GM23248 (cell line): Measurements from ENCODE around the gene HDAC9. TPM values are rescaled to one million over a fixed set of nuclear protein-coding genes. Genes with fewer than 3 reads are reported as not detected.

Source experiments
- DNase-seq: peaks from one replicate; pipeline ENCODE4 v3.0.0-alpha.2; 2015
- H2AFZ ChIP-seq: fragments of 200-600 bp; sonication (generic); 2 replicates; pipeline ENCODE4 v1.6.1; 2016; ENCODE audit warnings: antibody characterized with exemption
- H3F3A ChIP-seq: fragments of 200-600 bp; sonication (generic); 2 replicates; pipeline ENCODE4 v1.6.1; 2016; ENCODE audit warnings: mild to moderate bottlenecking, antibody characterized with exemption, mixed run types; ENCODE audit not compliant: insufficient read depth
- H3K27ac ChIP-seq: fragments of 200-600 bp; sonication (generic); 2 replicates; pipeline ENCODE4 v1.5.1; 2016; ENCODE audit warnings: mild to moderate bottlenecking
- H3K27me3 ChIP-seq: fragments of 200-600 bp; sonication (generic); replicated peaks from 2 replicates; pipeline ENCODE4 v1.6.1; 2016; ENCODE audit warnings: mild to moderate bottlenecking; ENCODE audit not compliant: insufficient read depth
- H3K36me3 ChIP-seq: fragments of 200-600 bp; sonication (generic); 2 replicates; pipeline ENCODE4 v1.6.1; 2016; ENCODE audit warnings: low read depth, mild to moderate bottlenecking
- H3K4me1 ChIP-seq: fragments of 200-600 bp; sonication (generic); 2 replicates; pipeline ENCODE4 v1.6.1; 2016; ENCODE audit warnings: mild to moderate bottlenecking; ENCODE audit not compliant: insufficient read depth
- H3K4me2 ChIP-seq: fragments of 200-600 bp; sonication (generic); one replicate; pipeline ENCODE4 v1.6.1; 2016; ENCODE audit warnings: mild to moderate bottlenecking; ENCODE audit not compliant: unreplicated experiment
- H3K4me3 ChIP-seq: fragments of 200-600 bp; sonication (generic); 2 replicates; pipeline ENCODE4 v1.5.1; 2016; ENCODE audit warnings: mild to moderate bottlenecking
- H3K79me2 ChIP-seq: fragments of 200-600 bp; sonication (generic); 2 replicates; pipeline ENCODE4 v1.6.1; 2016; ENCODE audit warnings: mild to moderate bottlenecking; ENCODE audit not compliant: insufficient read depth
- H3K9ac ChIP-seq: fragments of 200-600 bp; sonication (generic); 2 replicates; pipeline ENCODE4 v1.6.1; 2016; ENCODE audit warnings: mild to moderate bottlenecking
- H3K9me2 ChIP-seq: fragments of 200-600 bp; sonication (generic); 2 replicates; pipeline ENCODE4 v1.6.1; 2016; ENCODE audit warnings: mixed run types, mild to moderate bottlenecking, moderate library complexity; ENCODE audit not compliant: insufficient read depth
- H3K9me3 ChIP-seq: fragments of 200-600 bp; sonication (generic); one replicate; pipeline ENCODE4 v1.6.1; 2017; ENCODE audit warnings: low read depth
- H4K20me1 ChIP-seq: fragments of 200-600 bp; sonication (generic); 2 replicates; pipeline ENCODE4 v1.6.0; 2016; ENCODE audit not compliant: insufficient read depth
- EZH2 ChIP-seq: fragments of 200-600 bp; sonication (generic); IDR thresholded peaks from 2 replicates; pipeline ENCODE4 v1.6.1; 2018; ENCODE audit warnings: antibody characterized with exemption, mild to moderate bottlenecking; ENCODE audit not compliant: insufficient read depth, poor library complexity, severe bottlenecking
- EZH2phosphoT487 ChIP-seq: fragments of 200-600 bp; sonication (generic); IDR thresholded peaks from 2 replicates; pipeline ENCODE4 v1.6.1; 2018; ENCODE audit warnings: antibody characterized with exemption, moderate library complexity, mild to moderate bottlenecking, low read depth; ENCODE audit not compliant: insufficient read depth
- WGBS, 2 experiments: methylation state at CpG; one replicate each; pipeline ENCODE4 v1.1.6; 2015 to 2017; ENCODE audit warnings: low lambda C conversion rate in 2 of 2, low coverage in 1 of 2; ENCODE audit errors: missing lambda C conversion rate in 2 of 2; 5-methylcytosine and 5-hydroxymethylcytosine counted together
- in situ Hi-C: fragments of 300-500 bp; cut with MboI; formaldehyde crosslinking; loops from 2 replicates; pipeline ENCODE4 v1.15.0; 2020
- polyA plus RNA-seq: library from polyadenylated mRNA; unstranded; fragments of >200 nt; fragmentation: Nextera tagmentation; extraction: Ambion mirVana; gene quantifications from 2 replicates; pipeline ENCODE4 v1.2.1, GENCODE V29; 2016
- total RNA-seq: library from RNA; depleted of rRNA; stranded (reverse); fragments of >200 nt; shearing (Covaris generic); gene quantifications from 2 replicates; pipeline ENCODE4 v1.2.3, GENCODE V29; 2014

HDAC9 gene
- total and polyA plus RNA-seq, 2 experiments from 2014 or later = 1.6 to 2.1 TPM

DNA sequence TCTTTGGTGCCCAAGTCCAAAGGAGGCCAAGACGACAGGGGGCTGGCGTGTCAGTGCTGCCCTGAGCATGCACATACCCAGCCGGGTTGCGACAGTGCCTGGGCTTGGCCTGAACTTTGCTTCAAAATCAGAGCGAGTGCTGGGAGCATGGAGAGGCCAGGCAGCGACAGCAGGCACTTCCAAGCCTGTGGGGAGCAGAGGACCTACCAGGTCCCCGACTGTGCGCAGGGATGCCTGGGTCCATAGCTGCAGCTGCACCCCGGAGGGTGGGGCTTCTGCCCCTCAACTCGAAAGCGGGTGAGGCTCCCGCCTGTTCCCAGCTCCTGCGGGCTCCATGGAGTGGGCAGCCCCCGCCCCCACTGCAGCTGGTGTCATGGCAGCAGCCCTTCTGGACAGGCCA, 79.1 kb downstream of the HDAC9 start:
- H3K4me1 ChIP-seq = no peaks in the 10 kb centered on the region

DNA sequence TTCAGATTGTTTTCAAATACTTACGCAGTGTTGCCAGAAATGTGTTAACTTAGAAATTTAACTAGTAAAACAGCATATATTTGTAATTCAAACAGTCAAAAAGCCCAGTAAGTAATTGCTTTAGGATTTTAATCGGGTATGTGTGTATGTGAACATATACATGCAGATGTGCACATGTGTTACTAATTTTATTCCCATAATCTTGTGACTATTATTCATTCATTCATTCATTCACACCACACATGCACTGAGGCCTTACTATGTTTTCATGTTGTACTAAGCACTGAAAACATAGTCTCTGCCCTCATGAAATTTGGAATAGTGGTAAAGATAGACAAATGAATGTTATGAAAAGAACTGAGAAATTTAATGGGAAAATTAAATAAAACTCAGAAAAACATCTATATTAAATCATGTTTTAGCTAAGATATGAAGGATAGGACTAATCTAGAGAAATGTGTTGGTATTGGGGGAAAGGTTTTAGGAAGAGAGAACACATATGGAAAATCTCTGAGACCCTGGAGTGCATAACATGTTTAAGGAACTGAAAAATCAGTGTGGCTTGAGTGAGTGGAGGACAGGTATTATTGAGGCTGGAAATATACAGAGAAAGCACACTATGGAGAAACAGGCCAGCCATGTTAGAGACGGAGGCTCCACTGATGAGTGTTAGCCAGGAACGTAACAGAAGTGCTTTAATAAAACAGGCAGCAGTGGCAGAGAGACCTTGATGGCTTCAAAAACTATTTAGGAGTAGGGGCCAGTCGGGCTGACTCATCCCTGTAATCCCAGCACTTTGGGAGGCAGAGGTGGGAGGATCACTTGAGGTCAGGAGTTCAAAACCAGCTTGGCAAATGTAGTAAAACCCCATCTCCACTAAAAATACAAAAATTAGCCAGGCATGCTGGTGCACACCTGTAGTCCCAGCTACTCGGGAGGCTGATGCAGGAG, 80.3 kb downstream of the HDAC9 start:
- Histone ChIP-seq H2AFZ (no peak overlapping the region), H3K4me1 (no peaks in the 10 kb centered on the region), H3K36me3 (no peaks in the 10 kb centered on the region), H3K27ac (no peak overlapping the region), H3K9ac (no peak overlapping the region), H3K79me2 (no peaks in the 10 kb centered on the region), H3K4me3 (no peak overlapping the region), H3K9me2 (no peaks in the 10 kb centered on the region), H3K4me2 (no peak overlapping the region), H4K20me1 (no peaks in the 10 kb centered on the region), H3K27me3 (no peaks in the 10 kb centered on the region), H3K9me3 (no peaks in the 10 kb centered on the region), H3F3A (no peaks in the 10 kb centered on the region)
- in situ Hi-C loops = no loop called here
- TF ChIP-seq EZH2 = no peak
- no peak for TF ChIP-seq EZH2phosphoT487
- WGBS, 2 experiments = 83 to 85% methylated on average over 6 of the region's 6 CpGs
- DNase-seq = no peak

More for the DNA sequence above, 79.1 kb downstream of the HDAC9 start:
- Histone ChIP-seq H3K9ac (no peak overlapping the region), H3K27ac (no peak overlapping the region), H3K9me3 (no peaks in the 10 kb centered on the region), H3K79me2 (no peaks in the 10 kb centered on the region), H4K20me1 (no peaks in the 10 kb centered on the region), H2AFZ (no peak overlapping the region), H3F3A (no peaks in the 10 kb centered on the region), H3K4me2 (no peak overlapping the region), H3K27me3 (no peaks in the 10 kb centered on the region), H3K9me2 (no peaks in the 10 kb centered on the region), H3K36me3 (no peaks in the 10 kb centered on the region), H3K4me3 (no peak overlapping the region)
- in situ Hi-C loops = loop anchor here (25.0 kb wide), 2 partner anchors 612 to 887 kb away; no protein-coding TSS in a partner anchor
- 92% methylated on average over 11 to 12 of the region's 14 CpGs for WGBS, 2 experiments
- DNase-seq = no peak
- no peak for TF ChIP-seq EZH2
- no peak for TF ChIP-seq EZH2phosphoT487

DNA sequence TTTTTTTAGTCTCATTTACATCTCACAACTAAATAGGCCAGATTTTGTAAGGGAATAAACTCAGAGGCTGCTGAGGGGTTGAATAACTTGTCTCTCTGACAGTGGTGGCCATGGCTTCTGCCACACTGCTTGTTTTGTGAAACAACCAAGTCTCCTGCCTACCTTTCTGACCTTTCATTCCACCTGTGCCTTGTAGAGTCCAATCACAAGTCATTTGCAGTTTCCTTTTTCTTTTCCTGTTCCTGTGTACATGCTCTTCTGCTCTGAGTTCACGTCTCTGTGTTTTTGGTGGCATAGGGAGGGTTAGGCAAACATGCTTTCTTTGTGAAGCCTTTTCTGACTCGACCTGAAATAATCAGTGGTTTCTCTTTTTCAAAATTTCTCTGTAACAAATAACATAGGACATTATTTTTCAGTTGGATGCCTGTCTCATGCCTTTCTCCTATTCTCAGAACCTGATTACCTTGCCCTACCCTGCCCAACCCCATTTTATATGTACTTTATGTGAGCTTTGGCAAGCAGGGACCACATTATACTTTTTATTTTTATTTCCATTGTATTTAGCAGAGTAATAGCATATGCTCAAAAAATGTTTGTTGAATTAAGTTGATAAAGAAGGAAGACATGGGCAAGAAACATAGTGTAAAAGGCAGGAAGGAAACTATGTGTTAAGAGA, 81.7 kb downstream of the HDAC9 start:
- Histone ChIP-seq H3K4me2 (no peak overlapping the region), H3F3A (no peaks in the 10 kb centered on the region), H3K9ac (no peak overlapping the region), H4K20me1 (no peaks in the 10 kb centered on the region), H3K27me3 (no peaks in the 10 kb centered on the region), H3K4me1 (no peaks in the 10 kb centered on the region), H3K4me3 (no peak overlapping the region), H3K9me2 (no peaks in the 10 kb centered on the region), H3K27ac (no peak overlapping the region), H3K79me2 (no peaks in the 10 kb centered on the region), H2AFZ (no peak overlapping the region), H3K36me3 (no peaks in the 10 kb centered on the region), H3K9me3 (no peaks in the 10 kb centered on the region)
- in situ Hi-C loops = no loop called here
- 49 to 58% methylated on average over 2 of the region's 2 CpGs for WGBS, 2 experiments
- DNase-seq = no peak
- TF ChIP-seq EZH2phosphoT487 (no peak), EZH2 (no peak)

DNA sequence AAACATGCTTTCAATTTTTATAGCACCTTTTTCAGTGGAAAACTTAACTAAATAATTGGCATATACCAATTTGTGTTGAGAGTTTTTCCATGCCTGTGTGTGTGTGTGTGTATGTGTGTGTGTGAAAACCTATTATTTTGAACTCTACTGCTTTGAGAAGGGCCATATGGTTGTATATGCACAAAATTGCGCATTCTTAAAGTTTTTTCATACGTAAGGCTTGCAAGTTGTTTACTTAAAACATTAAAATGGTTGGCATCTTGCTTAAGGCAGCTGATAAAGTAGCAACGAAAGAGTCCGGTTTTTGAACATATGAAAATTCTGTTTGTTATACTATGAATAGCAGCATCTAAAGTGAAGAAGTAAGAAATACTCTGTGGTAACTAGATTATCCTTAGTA, 84.1 kb downstream of the HDAC9 start:
- Histone ChIP-seq H3K27ac (no peak overlapping the region), H3K9me3 (no peaks in the 10 kb centered on the region), H3K9me2 (no peaks in the 10 kb centered on the region), H2AFZ (no peak overlapping the region), H3K4me2 (no peak overlapping the region), H4K20me1 (no peaks in the 10 kb centered on the region), H3F3A (no peaks in the 10 kb centered on the region), H3K4me3 (no peak overlapping the region), H3K9ac (no peak overlapping the region), H3K27me3 (no peaks in the 10 kb centered on the region), H3K36me3 (no peaks in the 10 kb centered on the region), H3K79me2 (no peaks in the 10 kb centered on the region), H3K4me1 (0 out of 2 replicates have a peak, but pooled peaks cover 5% of the 10 kb centered on the region)
- TF ChIP-seq EZH2phosphoT487 (no peak), EZH2 (no peak)
- 95% methylated on average over 4 of the region's 4 CpGs for WGBS, 2 experiments
- in situ Hi-C loops = no loop called here
- no peak for DNase-seq
